Muscle layer of colon (tissue), 2 donors: Measurements from ENCODE around the gene SLC22A7.

Experiments
- H3K27ac ChIP-seq: one replicate; pipeline ENCODE4 v1.7.0; 2013; ENCODE audit warnings: low read depth, mild to moderate bottlenecking, low read length, moderate library complexity
- H3K27me3 ChIP-seq, 2 donors: one replicate each; pipeline ENCODE4 v1.7.0; 2013; ENCODE audit warnings: low read length in 2 of 2, mild to moderate bottlenecking in 2 of 2; ENCODE audit not compliant: insufficient read depth in 2 of 2, control insufficient read depth in 1 of 2
- H3K36me3 ChIP-seq: one replicate; pipeline ENCODE4 v1.7.0; 2013; ENCODE audit warnings: mild to moderate bottlenecking, low read length; ENCODE audit not compliant: insufficient read depth
- H3K4me1 ChIP-seq: one replicate; pipeline ENCODE4 v1.7.0; 2013; ENCODE audit warnings: mild to moderate bottlenecking, low read length; ENCODE audit not compliant: insufficient read depth
- H3K4me3 ChIP-seq, 2 donors: one replicate each; pipeline ENCODE4 v1.7.0; 2013; ENCODE audit warnings: low read length in 2 of 2, low read depth in 1 of 2, mild to moderate bottlenecking in 1 of 2, moderate library complexity in 1 of 2
- H3K9ac ChIP-seq: one replicate; pipeline ENCODE4 v1.7.0; 2013; ENCODE audit warnings: low read length
- H3K9me3 ChIP-seq: one replicate; pipeline ENCODE4 v1.7.0; 2013; ENCODE audit warnings: mild to moderate bottlenecking, low read length
- donor health status: abdominal sarcoma.
- donor health status: Adenocarcinoma of cecum.

SLC22A7 gene

GRCh38 chr6:43268782-43269272, 29.2 kb upstream of the SLC22A7 start:
- H3K4me1 ChIP-seq, result peaks cover 22% of the 10 kb centered on the region
- H3K4me3 ChIP-seq, result peak overlapping the region in 1 of 2 donors; percentile 41
- H3K9ac ChIP-seq, result no peak overlapping the region
- no peaks in the 10 kb centered on the region for H3K9me3 ChIP-seq
- no peak overlapping the region for H3K27ac ChIP-seq
- H3K27me3 ChIP-seq, result peaks cover under 1 to 1% of the 10 kb centered on the region in 2 donors
- no peaks in the 10 kb centered on the region for H3K36me3 ChIP-seq

- Histone ChIP-seq H3K9ac (no peak overlapping the region), H3K4me1 (peaks cover 22% of the 10 kb centered on the region), H3K36me3 (no peaks in the 10 kb centered on the region), H3K27me3 (peaks cover 7% of the 10 kb centered on the region in 2 donors), H3K27ac (peak overlapping the region; percentile 53), H3K4me3 (peak overlapping the region; percentile 21 to 41), H3K9me3 (no peaks in the 10 kb centered on the region)
Measured at GRCh38 chr6:43269273-43270007, 28.6 kb upstream of the SLC22A7 start.

GRCh38 chr6:43271103-43271815, 26.8 kb upstream of the SLC22A7 start:
- Histone ChIP-seq H3K9ac (no peak overlapping the region), H3K4me1 (peaks cover 22% of the 10 kb centered on the region), H3K4me3 (no peak overlapping the region), H3K9me3 (no peaks in the 10 kb centered on the region), H3K36me3 (no peaks in the 10 kb centered on the region), H3K27ac (no peak overlapping the region), H3K27me3 (peaks cover 12 to 19% of the 10 kb centered on the region in 2 donors)

DNA sequence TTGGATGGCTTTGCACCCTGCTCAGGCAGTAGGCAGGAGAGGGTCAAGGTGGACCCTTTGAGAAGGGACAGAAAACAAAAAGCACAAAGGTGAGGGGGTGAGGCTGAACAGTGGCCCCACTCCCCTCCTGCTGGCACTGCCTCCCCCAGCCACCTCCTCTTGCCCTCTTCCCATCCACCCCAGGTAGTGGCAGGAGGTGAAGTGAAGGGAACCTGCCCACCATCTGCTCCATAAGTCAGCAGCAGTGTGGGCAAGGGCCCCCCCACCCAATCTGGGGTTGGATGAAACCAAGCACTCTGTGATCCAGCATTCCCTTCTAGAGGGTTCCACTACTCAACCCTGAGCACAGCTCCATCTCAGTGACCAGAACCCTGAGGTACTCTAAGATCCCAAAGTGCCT, 26.1 kb upstream of the SLC22A7 start:
- H3K4me3 ChIP-seq, result no peak overlapping the region
- no peaks in the 10 kb centered on the region for H3K9me3 ChIP-seq
- no peaks in the 10 kb centered on the region for H3K36me3 ChIP-seq
- H3K27ac ChIP-seq, result no peak overlapping the region
- no peak overlapping the region for H3K9ac ChIP-seq
- peaks cover 12 to 19% of the 10 kb centered on the region in 2 donors for H3K27me3 ChIP-seq
- peaks cover 22% of the 10 kb centered on the region for H3K4me1 ChIP-seq

- peaks cover 12 to 19% of the 10 kb centered on the region in 2 donors for H3K27me3 ChIP-seq
- no peak overlapping the region for H3K27ac ChIP-seq
- no peaks in the 10 kb centered on the region for H3K9me3 ChIP-seq
- H3K4me3 ChIP-seq, result no peak overlapping the region
- peaks cover 11% of the 10 kb centered on the region for H3K4me1 ChIP-seq
- no peaks in the 10 kb centered on the region for H3K36me3 ChIP-seq
- H3K9ac ChIP-seq, result no peak overlapping the region
Measured at GRCh38 chr6:43273707-43274106, 24.4 kb upstream of the SLC22A7 start.

DNA sequence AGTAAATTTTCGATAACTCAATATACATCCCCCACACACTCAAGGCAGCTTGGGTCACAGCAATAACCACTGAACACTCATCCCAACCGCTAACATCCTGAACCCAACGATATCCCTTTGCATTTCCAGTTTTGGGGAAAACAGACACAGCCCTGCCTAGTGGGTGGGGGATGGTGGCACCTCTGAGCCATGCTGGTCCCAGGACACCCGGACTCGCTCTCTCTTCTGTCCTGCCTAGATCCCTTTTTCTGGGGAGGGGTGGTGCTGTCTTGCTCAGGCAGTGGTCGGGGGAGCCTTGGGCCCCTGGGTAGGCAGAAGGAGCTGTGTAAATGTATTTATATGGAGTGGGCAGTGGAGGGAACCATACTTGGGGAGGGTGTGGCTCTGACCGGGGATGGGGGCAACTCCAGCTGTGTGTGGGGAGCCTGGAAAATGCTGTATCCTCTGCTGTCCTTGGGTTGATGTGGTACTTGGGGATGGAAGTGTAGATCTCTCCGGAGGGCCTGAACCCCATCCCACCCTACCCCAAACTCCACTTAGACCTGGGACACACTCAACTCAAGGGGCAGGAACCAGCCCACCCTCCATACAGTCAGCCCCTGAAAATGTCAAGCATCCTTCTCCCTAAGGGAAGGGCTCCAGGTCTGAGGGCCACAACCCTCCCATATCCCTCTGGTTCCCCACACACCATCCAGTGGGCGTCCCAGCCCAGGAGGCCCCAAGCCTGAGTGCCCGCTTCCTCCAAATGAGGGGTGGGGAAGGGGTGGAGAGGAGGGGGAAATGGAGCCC, 23.7 kb upstream of the SLC22A7 start:
- Histone ChIP-seq H3K27me3 (peaks cover 12 to 19% of the 10 kb centered on the region in 2 donors), H3K27ac (no peak overlapping the region), H3K4me3 (no peak overlapping the region)

DNA sequence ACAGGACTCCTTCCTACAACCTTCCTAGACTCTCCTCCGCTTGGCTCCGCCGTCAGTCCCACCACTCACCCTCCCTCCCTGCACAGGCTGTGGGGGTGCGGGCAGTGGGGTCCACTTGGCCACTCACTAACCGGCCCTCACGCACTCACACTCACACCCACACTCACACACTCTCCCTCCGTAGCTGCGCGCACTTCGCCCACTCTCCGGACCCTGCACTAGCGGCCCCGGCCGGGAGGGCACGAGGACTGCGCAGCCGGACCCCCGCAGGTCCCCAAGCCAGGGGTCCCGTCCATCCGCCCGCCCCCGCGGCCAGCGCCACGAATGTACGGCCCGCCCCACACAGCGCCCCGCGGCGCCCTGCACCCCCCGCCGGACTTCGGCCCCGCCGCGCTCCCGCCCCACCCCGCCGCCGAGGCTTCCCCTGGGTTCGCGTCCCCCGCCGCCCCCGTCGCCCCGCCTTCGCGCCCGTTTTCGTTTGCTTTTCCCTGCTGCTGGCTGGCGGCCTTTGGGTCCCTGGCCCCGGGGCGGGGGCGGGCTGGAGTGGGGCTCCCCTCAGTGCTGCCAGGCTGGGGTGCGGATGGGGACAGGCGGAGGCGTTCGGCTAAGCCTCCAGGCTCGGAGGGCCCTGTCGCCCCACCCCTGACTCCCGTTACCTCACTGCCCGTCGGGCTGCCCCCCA, 23.0 kb upstream of the SLC22A7 start:
- H3K27ac ChIP-seq, result no peak overlapping the region

More for the DNA sequence above, 23.7 kb upstream of the SLC22A7 start:
- Histone ChIP-seq H3K9ac (no peak overlapping the region), H3K4me1 (peaks cover 5% of the 10 kb centered on the region), H3K9me3 (no peaks in the 10 kb centered on the region), H3K36me3 (no peaks in the 10 kb centered on the region)

GRCh38 chr6:43275801-43276576, 22.1 kb upstream of the SLC22A7 start:
- Histone ChIP-seq H3K4me1 (no peaks in the 10 kb centered on the region), H3K9me3 (no peaks in the 10 kb centered on the region), H3K9ac (no peak overlapping the region), H3K27me3 (peaks cover 12 to 19% of the 10 kb centered on the region in 2 donors), H3K27ac (no peak overlapping the region), H3K4me3 (peak overlapping the region in 1 of 2 donors; percentile 16), H3K36me3 (no peaks in the 10 kb centered on the region)

More for the DNA sequence above, 23.0 kb upstream of the SLC22A7 start:
- no peak overlapping the region for H3K9ac ChIP-seq
- H3K4me1 ChIP-seq, result peaks cover 2% of the 10 kb centered on the region
- H3K4me3 ChIP-seq, result peak overlapping the region; percentile 16 to 32
- H3K36me3 ChIP-seq, result no peaks in the 10 kb centered on the region
- no peaks in the 10 kb centered on the region for H3K9me3 ChIP-seq
- H3K27me3 ChIP-seq, result peaks cover 12 to 19% of the 10 kb centered on the region in 2 donors

DNA sequence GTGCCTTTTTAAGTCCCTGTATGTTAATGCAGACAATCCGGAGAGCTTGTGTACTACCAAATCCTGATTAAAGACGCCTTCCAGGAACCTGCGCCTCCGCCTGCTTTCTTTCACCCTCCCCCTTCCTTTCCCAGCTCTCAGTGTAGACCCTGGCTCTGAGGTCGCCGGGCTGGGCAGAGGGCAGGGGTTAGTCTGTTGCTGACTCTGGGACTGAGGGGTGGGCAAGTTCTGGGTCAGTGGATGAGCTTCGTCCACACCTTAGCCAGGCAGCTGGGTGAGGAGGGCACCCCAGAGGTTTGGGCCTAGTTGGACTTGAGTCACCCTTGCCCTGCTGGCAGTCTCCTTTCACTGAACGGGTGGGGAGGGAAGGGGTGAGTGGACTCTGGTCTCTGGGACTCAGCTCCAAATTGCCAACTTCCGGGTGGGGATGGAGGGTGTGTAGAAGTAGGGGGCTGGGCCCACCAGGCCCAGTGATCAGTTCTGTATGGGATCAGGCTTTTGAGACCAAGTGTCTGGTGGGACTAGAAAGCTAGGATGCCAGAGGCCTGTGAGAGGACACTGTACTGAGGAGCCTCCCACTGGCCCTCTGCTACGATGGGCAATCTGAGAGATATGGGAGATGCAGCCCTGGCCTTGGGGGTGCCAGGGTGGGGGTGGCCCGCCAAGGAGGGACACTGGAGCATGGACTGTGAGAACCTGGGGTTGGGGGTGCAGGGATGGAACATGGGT, 21.3 kb upstream of the SLC22A7 start:
- Histone ChIP-seq H3K27me3 (peaks cover 12 to 19% of the 10 kb centered on the region in 2 donors), H3K4me3 (no peak overlapping the region), H3K9ac (no peak overlapping the region), H3K4me1 (no peaks in the 10 kb centered on the region), H3K27ac (no peak overlapping the region), H3K9me3 (no peaks in the 10 kb centered on the region), H3K36me3 (no peaks in the 10 kb centered on the region)

- Histone ChIP-seq H3K27ac (no peak overlapping the region), H3K9ac (no peak overlapping the region), H3K27me3 (peaks cover 12 to 19% of the 10 kb centered on the region in 2 donors), H3K36me3 (no peaks in the 10 kb centered on the region), H3K4me3 (no peak overlapping the region), H3K9me3 (no peaks in the 10 kb centered on the region), H3K4me1 (no peaks in the 10 kb centered on the region)
Measured at GRCh38 chr6:43277306-43277642, 20.8 kb upstream of the SLC22A7 start.
